ENCODE data around the gene RRP12.

DNA sequence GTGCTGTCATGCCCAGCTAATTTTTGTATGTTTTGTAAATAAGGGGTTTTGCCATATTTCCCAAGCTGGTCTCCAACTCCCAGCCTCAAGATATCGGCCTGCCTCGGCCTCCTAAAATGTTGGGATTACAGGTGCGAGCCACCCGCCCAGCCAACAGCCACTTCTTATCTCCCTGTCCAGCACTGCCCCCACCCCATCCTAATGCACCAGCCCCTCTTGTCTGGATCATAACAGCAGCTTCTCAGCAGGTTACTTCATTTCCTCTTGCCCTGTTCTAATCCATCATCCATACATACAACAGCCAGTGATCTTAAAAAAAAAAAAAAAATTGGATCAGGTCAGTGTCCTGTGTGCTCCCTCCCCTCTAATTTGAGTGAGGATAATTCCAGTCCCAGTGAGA, 53.8 kb downstream of the RRP12 start:
- TF ChIP-seq, protein P1, sequence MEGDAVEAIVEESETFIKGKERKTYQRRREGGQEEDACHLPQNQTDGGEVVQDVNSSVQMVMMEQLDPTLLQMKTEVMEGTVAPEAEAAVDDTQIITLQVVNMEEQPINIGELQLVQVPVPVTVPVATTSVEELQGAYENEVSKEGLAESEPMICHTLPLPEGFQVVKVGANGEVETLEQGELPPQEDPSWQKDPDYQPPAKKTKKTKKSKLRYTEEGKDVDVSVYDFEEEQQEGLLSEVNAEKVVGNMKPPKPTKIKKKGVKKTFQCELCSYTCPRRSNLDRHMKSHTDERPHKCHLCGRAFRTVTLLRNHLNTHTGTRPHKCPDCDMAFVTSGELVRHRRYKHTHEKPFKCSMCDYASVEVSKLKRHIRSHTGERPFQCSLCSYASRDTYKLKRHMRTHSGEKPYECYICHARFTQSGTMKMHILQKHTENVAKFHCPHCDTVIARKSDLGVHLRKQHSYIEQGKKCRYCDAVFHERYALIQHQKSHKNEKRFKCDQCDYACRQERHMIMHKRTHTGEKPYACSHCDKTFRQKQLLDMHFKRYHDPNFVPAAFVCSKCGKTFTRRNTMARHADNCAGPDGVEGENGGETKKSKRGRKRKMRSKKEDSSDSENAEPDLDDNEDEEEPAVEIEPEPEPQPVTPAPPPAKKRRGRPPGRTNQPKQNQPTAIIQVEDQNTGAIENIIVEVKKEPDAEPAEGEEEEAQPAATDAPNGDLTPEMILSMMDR (IDR thresholded peaks at IDR 0.05) = no peak
- no peak for TF ChIP-seq POLR2A (IDR thresholded peaks at IDR 0.05)
